NCI-H1105 treated with DMSO at 0.1 percent for 48 hours (cell line): Measurements from ENCODE around the gene GFPT1.

Source experiments
- DNase-seq: peaks from one replicate; lab custom pipeline; 2025; lab: John Stamatoyannopoulos, UW

GFPT1 gene

GRCh38 chr2:69316550-69316949, 70.5 kb downstream of the GFPT1 start:
- DNase-seq = no peak

DNA sequence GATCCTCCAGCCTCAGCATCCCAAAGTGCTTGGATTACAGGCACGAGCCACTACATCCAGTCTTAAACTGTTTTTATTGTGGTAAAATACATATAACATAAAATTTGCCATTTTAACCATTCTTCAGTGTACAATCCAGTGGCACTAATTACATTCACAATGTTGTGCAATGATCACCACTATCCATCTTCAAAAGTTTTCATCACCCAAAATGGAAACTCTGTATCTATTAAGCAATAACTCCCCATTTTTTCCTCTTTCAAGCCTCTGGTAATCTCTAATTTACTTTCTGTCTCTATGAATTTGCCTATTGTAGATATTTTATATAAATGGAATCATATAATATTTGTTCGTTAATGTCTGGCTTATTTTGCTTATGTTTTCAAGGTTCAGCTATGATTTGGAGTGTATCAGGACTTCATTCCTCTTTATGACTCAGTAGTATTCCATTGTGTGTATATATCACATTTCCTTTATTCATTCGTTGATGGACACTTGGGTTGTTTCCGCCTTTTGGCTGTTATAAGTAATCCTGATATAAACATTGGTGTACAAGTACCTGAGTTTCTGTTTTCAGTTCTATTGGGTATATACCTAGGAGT, 71.8 kb downstream of the GFPT1 start:
- no peak for DNase-seq

GRCh38 chr2:69311024-69311416, 76.0 kb downstream of the GFPT1 start:
- DNase-seq = no peak

DNA sequence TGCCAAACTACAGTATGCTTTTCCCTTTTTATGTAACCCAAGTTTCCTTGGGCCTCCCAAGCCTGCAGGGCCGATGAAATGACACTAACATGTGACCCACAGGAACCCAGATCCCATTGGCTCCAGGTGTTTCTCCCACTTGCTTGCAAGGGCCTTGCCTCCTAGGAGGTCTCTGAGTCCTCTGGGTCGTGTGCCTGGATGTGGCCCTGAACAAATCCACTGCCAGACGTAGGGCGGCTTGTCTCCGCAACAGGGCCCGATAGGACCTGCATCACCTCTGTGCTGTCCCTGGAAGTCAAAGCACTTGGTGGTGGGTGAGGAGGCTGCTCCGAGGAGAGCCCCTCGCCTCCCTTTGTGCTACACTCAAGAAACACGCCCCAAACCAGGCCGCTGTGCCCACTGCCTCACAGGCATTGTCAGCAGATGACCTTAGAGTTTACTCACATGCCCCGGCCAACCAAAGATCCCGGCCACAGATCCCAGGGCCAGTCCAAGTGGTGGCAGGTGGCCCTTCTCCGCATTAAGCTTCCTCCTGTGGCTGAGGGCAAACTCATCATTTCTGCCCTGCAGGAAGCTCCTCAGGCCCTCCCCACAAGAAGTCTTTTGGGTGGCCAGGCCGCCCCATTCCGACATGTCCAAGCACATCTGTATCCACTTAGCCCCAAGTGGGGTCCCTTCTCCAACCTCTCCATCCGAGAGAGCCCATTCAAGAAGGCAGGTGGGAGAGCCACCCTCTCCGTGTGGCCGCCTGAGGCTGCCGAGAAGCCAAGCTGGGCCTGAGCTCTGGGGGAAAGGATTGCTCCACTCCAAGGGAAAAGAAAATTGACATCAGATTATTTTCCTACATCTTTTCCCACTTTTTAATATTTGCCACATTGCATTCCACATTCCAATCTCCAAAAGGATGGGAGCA, 76.7 kb downstream of the GFPT1 start:
- DNase-seq = no peak

DNA sequence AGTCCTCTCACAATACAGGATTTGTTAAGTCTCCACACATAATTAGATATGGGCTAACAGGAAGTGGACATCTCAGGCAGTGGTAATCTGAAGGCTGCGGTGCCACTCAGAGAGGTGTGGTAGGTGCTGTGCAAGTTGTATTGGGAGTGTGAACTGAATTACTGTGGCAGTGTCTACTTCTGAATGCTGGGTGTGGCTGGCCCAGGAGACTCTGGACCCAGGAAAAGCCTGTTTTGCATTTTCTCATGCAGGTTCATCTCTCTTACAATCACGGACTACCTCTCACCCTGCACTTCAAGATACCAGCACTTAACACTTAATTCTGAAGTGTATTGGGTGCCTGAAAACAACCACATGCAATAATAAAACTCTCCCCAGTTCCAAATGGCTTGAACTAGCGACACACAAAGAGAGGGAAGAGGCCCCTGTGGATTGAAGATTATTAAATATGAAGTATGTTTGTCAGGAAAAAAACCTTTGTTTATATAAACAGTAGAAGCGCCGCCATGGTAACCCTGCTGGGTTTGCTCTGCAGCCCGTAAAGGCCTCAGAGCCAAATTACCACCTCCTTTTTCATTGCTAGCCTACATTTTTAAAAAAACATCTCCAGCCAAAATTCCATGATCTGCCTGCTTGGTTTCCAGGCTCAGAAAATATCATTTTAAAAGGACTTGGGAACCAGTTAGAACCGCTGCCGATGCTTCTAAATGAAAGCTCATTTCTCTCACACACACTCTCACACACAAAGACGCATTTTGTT, 77.5 kb downstream of the GFPT1 start:
- DNase-seq = peak; percentile 35

- DNase-seq = no peak
Measured at GRCh38 chr2:69308338-69308737, 78.7 kb downstream of the GFPT1 start.

- no peak for DNase-seq
Measured at GRCh38 chr2:69307579-69308064, 79.4 kb downstream of the GFPT1 start.

GRCh38 chr2:69306822-69307578, 80.0 kb downstream of the GFPT1 start:
- peak; percentile 66 for DNase-seq

DNA sequence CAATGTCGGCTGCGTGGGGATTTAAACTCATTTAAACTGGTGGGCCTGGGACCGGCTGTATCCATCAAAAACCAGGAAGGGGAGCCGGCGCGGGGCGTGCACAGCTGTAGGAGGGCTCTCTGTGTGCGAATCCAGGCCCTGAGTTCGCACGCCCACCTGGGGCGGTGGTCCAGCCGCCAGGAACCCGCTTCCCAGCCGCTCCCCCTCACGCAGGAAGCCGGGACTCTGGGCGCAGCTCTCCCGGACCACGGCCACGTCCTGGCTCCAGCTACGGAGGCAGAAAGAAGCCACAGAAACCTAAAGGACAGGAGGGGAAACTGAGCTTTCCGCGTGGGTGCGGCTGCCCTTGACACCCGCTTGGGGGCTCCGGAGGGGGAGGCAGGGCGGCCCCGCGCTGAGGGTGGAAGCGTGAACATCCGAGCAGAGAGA, 80.6 kb downstream of the GFPT1 start:
- no peak for DNase-seq

GRCh38 chr2:69305712-69306392, 81.2 kb downstream of the GFPT1 start:
- DNase-seq = no peak

- DNase-seq = no peak
Measured at GRCh38 chr2:69305166-69305565, 81.9 kb downstream of the GFPT1 start.

DNA sequence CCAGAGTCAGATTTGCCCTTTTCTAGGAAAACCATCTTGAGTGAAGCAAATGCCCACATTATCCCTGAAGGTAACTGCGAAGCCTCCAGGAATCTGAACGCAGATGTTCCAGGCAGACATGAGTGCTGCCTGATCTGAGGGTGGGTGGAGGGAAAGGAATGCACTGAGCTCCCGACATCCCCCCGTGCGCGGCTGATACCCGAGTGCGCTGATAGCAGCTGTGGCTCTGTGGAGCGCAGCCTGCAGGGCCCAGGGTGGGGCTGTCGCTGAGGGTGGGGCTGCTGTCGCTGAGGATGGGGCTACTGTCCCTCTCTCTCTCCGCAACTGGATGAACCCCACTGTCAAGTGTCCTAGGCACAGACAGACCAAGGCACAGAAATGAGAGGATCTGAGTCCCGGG, 82.4 kb downstream of the GFPT1 start:
- no peak for DNase-seq

GRCh38 chr2:69300650-69301049, 86.4 kb downstream of the GFPT1 start:
- no peak for DNase-seq

GRCh38 chr2:69299772-69300516, 87.1 kb downstream of the GFPT1 start:
- no peak for DNase-seq

- no peak for DNase-seq
Measured at GRCh38 chr2:69298862-69299261, 88.2 kb downstream of the GFPT1 start.

DNA sequence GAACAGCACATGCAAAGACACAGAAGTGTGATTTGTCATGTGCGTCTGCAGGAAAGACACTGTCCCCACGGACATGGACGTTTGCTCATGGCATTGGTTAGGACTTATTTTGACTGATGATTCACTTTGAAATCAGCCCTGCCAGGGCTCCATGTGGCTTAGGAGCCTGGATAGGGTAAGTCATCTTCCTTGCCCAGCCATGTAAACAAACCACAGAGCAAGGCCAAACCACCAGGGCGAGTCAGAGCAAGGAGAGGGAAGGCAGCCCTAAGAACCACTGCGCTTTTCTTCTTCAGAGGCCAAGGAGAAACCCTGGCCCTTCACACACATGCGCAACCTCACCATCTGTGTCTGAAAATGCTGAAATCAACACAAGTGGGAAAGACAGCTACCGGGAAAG, 88.8 kb downstream of the GFPT1 start:
- DNase-seq = no peak

- no peak for DNase-seq
Measured at GRCh38 chr2:69297216-69297615, 89.8 kb downstream of the GFPT1 start.

- no peak for DNase-seq
Measured at GRCh38 chr2:69296421-69296820, 90.6 kb downstream of the GFPT1 start.

DNA sequence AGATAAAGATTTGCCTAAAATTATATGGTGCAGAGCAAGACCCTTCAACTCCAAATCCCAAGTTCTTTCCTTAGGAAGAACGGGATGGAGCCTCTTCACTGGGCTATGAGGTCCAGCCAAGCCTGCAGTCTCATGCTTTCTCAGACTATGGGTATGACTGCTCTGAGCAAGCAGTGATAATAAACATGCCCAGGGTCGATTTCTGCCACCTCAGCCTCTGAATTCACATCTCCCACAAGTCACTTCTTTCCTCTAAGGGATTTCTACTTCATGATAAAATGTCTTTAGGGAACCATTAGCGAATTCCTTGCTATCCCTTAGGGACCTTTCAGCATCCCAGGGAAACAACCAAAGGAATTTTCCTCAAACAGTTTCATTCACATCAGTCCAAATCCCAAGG, 94.8 kb downstream of the GFPT1 start:
- DNase-seq = no peak

- DNase-seq = no peak
Measured at GRCh38 chr2:69291721-69292120, 95.3 kb downstream of the GFPT1 start.
